Measurements from ENCODE around the gene SYNCRIP. TPM values are rescaled to one million over a fixed set of nuclear protein-coding genes. Genes with fewer than 3 reads are reported as not detected.
"Not testable (repeated sequence)": the region's sequence is repeated elsewhere in the genome, so short reads cannot be mapped to it uniquely, and the experiment has no call there.

The SYNCRIP gene
- total and polyA plus RNA-seq, 2 donors from 2014 or later: 26.5 to 109 TPM

GRCh38 chr6:85592033-85592432 lies 50.7 kb downstream of the SYNCRIP start:
- H3K9ac ChIP-seq (ENCODE audit: low read length in 3 of 3): no peak overlapping the region
- no peak for FAIRE-seq
- H3K36me3 ChIP-seq (ENCODE audit: control insufficient read depth in 2 of 3, insufficient read depth in 3 of 3, low read length in 3 of 3): no peaks in the 10 kb centered on the region
- H3K9me3 ChIP-seq (ENCODE audit: control insufficient read depth in 2 of 3, insufficient read depth in 1 of 3, low read length in 3 of 3): no peaks in the 10 kb centered on the region
- no peak for DNase-seq
- peak overlapping the region; percentile 1 to 94 (median 13) for H3K4me3 ChIP-seq (ENCODE audit: low read length in 3 of 3)
- no peak for TF ChIP-seq CTCF (IDR thresholded peaks at IDR 0.05; ENCODE audit: borderline replicate concordance, extremely low read depth, insufficient read depth)
- H3K27me3 ChIP-seq (ENCODE audit: control insufficient read depth, insufficient read depth, low read length): no peaks in the 10 kb centered on the region
- intact Hi-C loops (cut with DNase I): no loop called here
- H3K4me1 ChIP-seq (ENCODE audit: control insufficient read depth in 2 of 3, insufficient read depth in 2 of 3, low read depth in 1 of 3, low read length in 3 of 3): peaks cover 0 to 7% (median 0%) of the 10 kb centered on the region in 3 donors
- no peak overlapping the region for H3K27ac ChIP-seq (ENCODE audit: low read depth in 2 of 2, low read length in 2 of 2)

DNA sequence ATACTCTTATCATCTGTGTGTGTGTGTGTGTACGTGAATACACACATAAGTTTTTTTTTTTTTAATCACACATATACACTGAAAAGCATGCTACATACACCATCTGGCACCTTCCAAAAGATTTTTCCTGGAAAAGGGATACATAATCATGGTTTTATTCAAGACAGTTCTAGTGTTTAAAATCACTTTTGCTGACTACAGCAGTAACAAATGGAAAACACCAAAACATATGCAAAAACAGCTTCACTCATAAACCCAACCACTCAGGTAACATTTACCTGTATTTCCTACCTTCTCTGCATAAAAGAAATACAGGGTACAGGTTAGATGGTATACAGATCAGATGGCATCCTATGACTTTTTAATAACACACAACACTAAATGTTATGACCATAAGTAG lies 51.5 kb downstream of the SYNCRIP start:
- DNase-seq (no peak), FAIRE-seq (no peak)
- H3K27me3 ChIP-seq (ENCODE audit: control insufficient read depth, insufficient read depth, low read length): no peaks in the 10 kb centered on the region
- H3K9me3 ChIP-seq (ENCODE audit: control insufficient read depth in 2 of 3, insufficient read depth in 1 of 3, low read length in 3 of 3): no peaks in the 10 kb centered on the region
- H3K9ac ChIP-seq (ENCODE audit: low read length in 3 of 3): no peak overlapping the region
- peaks cover 0 to 7% (median 0%) of the 10 kb centered on the region in 3 donors for H3K4me1 ChIP-seq (ENCODE audit: control insufficient read depth in 2 of 3, insufficient read depth in 2 of 3, low read depth in 1 of 3, low read length in 3 of 3)
- no peak overlapping the region for H3K27ac ChIP-seq (ENCODE audit: low read depth in 2 of 2, low read length in 2 of 2)
- intact Hi-C loops (cut with DNase I): no loop called here
- TF ChIP-seq CTCF (IDR thresholded peaks at IDR 0.05; ENCODE audit: borderline replicate concordance, extremely low read depth, insufficient read depth): no peak
- H3K36me3 ChIP-seq (ENCODE audit: control insufficient read depth in 2 of 3, insufficient read depth in 3 of 3, low read length in 3 of 3): no peaks in the 10 kb centered on the region
- H3K4me3 ChIP-seq (ENCODE audit: low read length in 3 of 3): no peak overlapping the region

- Histone ChIP-seq H3K4me3 (ENCODE audit: low read length in 3 of 3) (no peak overlapping the region), H3K9me3 (ENCODE audit: control insufficient read depth in 2 of 3, insufficient read depth in 1 of 3, low read length in 3 of 3) (peaks cover 0 to 6% (median 0%) of the 10 kb centered on the region in 3 donors), H3K36me3 (ENCODE audit: control insufficient read depth in 2 of 3, insufficient read depth in 3 of 3, low read length in 3 of 3) (no peaks in the 10 kb centered on the region), H3K9ac (ENCODE audit: low read length in 3 of 3) (no peak overlapping the region), H3K4me1 (ENCODE audit: control insufficient read depth in 2 of 3, insufficient read depth in 2 of 3, low read depth in 1 of 3, low read length in 3 of 3) (peaks cover 0 to 4% (median 2%) of the 10 kb centered on the region in 3 donors), H3K27ac (ENCODE audit: low read depth in 2 of 2, low read length in 2 of 2) (no peak overlapping the region), H3K27me3 (ENCODE audit: control insufficient read depth, insufficient read depth, low read length) (no peaks in the 10 kb centered on the region)
- intact Hi-C loops (cut with DNase I): no loop called here
- DNase-seq (no peak), FAIRE-seq (no peak)
- TF ChIP-seq CTCF (IDR thresholded peaks at IDR 0.05; ENCODE audit: borderline replicate concordance, extremely low read depth, insufficient read depth): no peak
Observed at GRCh38 chr6:85585741-85586140, 56.9 kb downstream of the SYNCRIP start.

- FAIRE-seq: not testable (repeated sequence)
- peaks cover 0 to 10% (median 9%) of the 10 kb centered on the region in 3 donors for H3K4me1 ChIP-seq (ENCODE audit: control insufficient read depth in 2 of 3, insufficient read depth in 2 of 3, low read depth in 1 of 3, low read length in 3 of 3)
Observed at GRCh38 chr6:85582832-85583231, 59.9 kb downstream of the SYNCRIP start.

More at GRCh38 chr6:85582832-85583231, 59.9 kb downstream of the SYNCRIP start:
- H3K27ac ChIP-seq (ENCODE audit: low read depth in 2 of 2, low read length in 2 of 2); H3K9me3 ChIP-seq (ENCODE audit: control insufficient read depth in 2 of 3, insufficient read depth in 1 of 3, low read length in 3 of 3); intact Hi-C loops (cut with DNase I); H3K36me3 ChIP-seq (ENCODE audit: control insufficient read depth in 2 of 3, insufficient read depth in 3 of 3, low read length in 3 of 3); DNase-seq; H3K4me3 ChIP-seq (ENCODE audit: low read length in 3 of 3); H3K9ac ChIP-seq (ENCODE audit: low read length in 3 of 3); H3K27me3 ChIP-seq (ENCODE audit: control insufficient read depth, insufficient read depth, low read length): not testable (repeated sequence)
